Suprapubic skin (tissue), 4 donors: ENCODE measurements around the gene SPOCK1.
"Not testable (repeated sequence)": the region's sequence is repeated elsewhere in the genome, so short reads cannot be mapped to it uniquely, and the experiment has no call there.

Source experiments
- CTCF ChIP-seq, 2 donors: fragments of 200-600 bp in 1 of 2; fragments of 450-650 bp in 1 of 2; sonication (generic) in 1 of 2; IDR thresholded peaks; one replicate each; pipeline ENCODE4 v1.5.1; 2016 to 2019; ENCODE audit warnings: antibody characterized with exemption in 2 of 2, mild to moderate bottlenecking in 1 of 2, moderate library complexity in 1 of 2
- EP300 ChIP-seq: sonication (generic); formaldehyde crosslinking; IDR thresholded peaks from one replicate; pipeline ENCODE4 v1.6.1; 2017; ENCODE audit warnings: antibody characterized with exemption
- POLR2A ChIP-seq, 2 donors: fragments of 450-650 bp; IDR thresholded peaks; one replicate each; pipeline ENCODE4 v1.6.1; 2017; ENCODE audit warnings: antibody characterized with exemption in 2 of 2, mild to moderate bottlenecking in 2 of 2, moderate library complexity in 2 of 2
- POLR2AphosphoS5 ChIP-seq, 3 donors: sonication (generic); formaldehyde crosslinking; IDR thresholded peaks; one replicate each; pipeline ENCODE4 v1.6.1; 2017; ENCODE audit warnings: antibody characterized with exemption in 3 of 3

GRCh38 chr5:137535449-137535848, 36.3 kb upstream of the SPOCK1 start:
- TF ChIP-seq CTCF (IDR thresholded peaks at IDR 0.05); EP300; POLR2A (IDR thresholded peaks at IDR 0.05); POLR2AphosphoS5 (IDR thresholded peaks at IDR 0.05): not testable (repeated sequence)
